ENCODE results near the gene NUDT1. TPM values are rescaled to one million over a fixed set of nuclear protein-coding genes. Genes with fewer than 3 reads are reported as not detected.
A peak's percentile ranks its signal among the peaks of the same experiment; 100 is the strongest.

NUDT1 gene
- total RNA-seq, 1 donor from 2014 or later = 9.7 TPM

GRCh38 chr7:2269991-2270460, 28.0 kb downstream of the NUDT1 start:
- no peak for DNase-seq

- DNase-seq = no peak
Observed at GRCh38 chr7:2270495-2270894, 28.5 kb downstream of the NUDT1 start.

GRCh38 chr7:2271273-2272026, 29.4 kb downstream of the NUDT1 start:
- no peak for DNase-seq

GRCh38 chr7:2272031-2272430, 30.0 kb downstream of the NUDT1 start:
- DNase-seq = no peak

- DNase-seq = no peak
Observed at GRCh38 chr7:2273866-2274265, 31.8 kb downstream of the NUDT1 start.

GRCh38 chr7:2274666-2275065, 32.6 kb downstream of the NUDT1 start:
- DNase-seq = no peak

- DNase-seq = no peak
Observed at GRCh38 chr7:2275101-2275500, 33.1 kb downstream of the NUDT1 start.

GRCh38 chr7:2276107-2276506, 34.1 kb downstream of the NUDT1 start:
- no peak for DNase-seq

- no peak for DNase-seq
Observed at GRCh38 chr7:2278026-2278425, 36.0 kb downstream of the NUDT1 start.

GRCh38 chr7:2279896-2280295, 37.9 kb downstream of the NUDT1 start:
- DNase-seq = peak; percentile 89

- no peak for DNase-seq
Observed at GRCh38 chr7:2280424-2280823, 38.4 kb downstream of the NUDT1 start.

GRCh38 chr7:2281541-2281940, 39.5 kb downstream of the NUDT1 start:
- peak; percentile 87 for DNase-seq

- no peak for DNase-seq
Observed at GRCh38 chr7:2282185-2282751, 40.2 kb downstream of the NUDT1 start.

- DNase-seq = no peak
Observed at GRCh38 chr7:2283074-2283473, 41.0 kb downstream of the NUDT1 start.

- DNase-seq = no peak
Observed at GRCh38 chr7:2287745-2288144, 45.7 kb downstream of the NUDT1 start.

GRCh38 chr7:2288503-2288902, 46.5 kb downstream of the NUDT1 start:
- DNase-seq = no peak

- peak; percentile 91 for DNase-seq
Observed at GRCh38 chr7:2289111-2289586, 47.1 kb downstream of the NUDT1 start.

- DNase-seq = no peak
Observed at GRCh38 chr7:2289621-2290020, 47.6 kb downstream of the NUDT1 start.

GRCh38 chr7:2290877-2291276, 48.9 kb downstream of the NUDT1 start:
- DNase-seq = no peak

GRCh38 chr7:2295936-2296620, 54.1 kb downstream of the NUDT1 start:
- no peak for DNase-seq

GRCh38 chr7:2296832-2297231, 54.8 kb downstream of the NUDT1 start:
- DNase-seq = no peak

GRCh38 chr7:2299131-2299829, 57.3 kb downstream of the NUDT1 start:
- peak; percentile 52 for DNase-seq
